Activated T-cell treated with anti-CD3 and anti-CD28 coated beads for 24 hours (primary cell): ENCODE results near the gene YIF1B.

ENCODE experiments used
- DNase-seq: peaks from one replicate; pipeline ENCODE4 v3.0.0-alpha.2; 2020; ENCODE audit warnings: low read depth

YIF1B gene

GRCh38 chr19:38304866-38305429 is 10.8 kb downstream of the YIF1B start:
- no peak for DNase-seq

- no peak for DNase-seq
These were observed 11.3 kb downstream of the YIF1B start for GRCh38 chr19:38304352-38304865.

GRCh38 chr19:38303517-38304351 is 12.0 kb downstream of the YIF1B start, which contains the start of gene C19orf33:
TSS of gene C19orf33 (plus strand) at chr19:38304251. CDS start at chr19:38304262, 11 bp downstream.
- no peak for DNase-seq

- no peak for DNase-seq
These were observed 16.7 kb downstream of the YIF1B start for GRCh38 chr19:38298821-38299680.

- no peak for DNase-seq
These were observed 21.7 kb downstream of the YIF1B start for GRCh38 chr19:38294090-38294489.

DNA sequence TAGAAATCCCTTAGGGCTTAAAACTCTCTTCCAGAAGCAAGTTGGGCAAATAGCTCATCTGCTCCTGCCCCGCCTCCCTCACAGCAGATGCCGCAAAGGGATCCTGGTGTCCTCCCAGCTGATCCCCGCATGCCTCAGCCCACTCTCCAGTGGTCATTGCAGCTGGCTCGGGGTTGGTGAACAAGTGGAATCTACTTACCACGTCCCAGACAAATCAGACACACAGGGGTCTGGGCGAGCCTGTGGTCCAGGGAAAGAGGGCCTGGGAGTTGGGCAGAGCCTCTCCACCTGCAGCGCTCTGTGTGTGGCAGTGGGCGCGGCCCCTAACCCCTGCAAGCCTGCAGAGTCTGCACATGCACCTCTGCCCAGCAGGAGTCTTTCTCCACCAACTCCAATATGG is 22.5 kb downstream of the YIF1B start:
- no peak for DNase-seq

- no peak for DNase-seq
These were observed 23.9 kb downstream of the YIF1B start for GRCh38 chr19:38291855-38292254.

DNA sequence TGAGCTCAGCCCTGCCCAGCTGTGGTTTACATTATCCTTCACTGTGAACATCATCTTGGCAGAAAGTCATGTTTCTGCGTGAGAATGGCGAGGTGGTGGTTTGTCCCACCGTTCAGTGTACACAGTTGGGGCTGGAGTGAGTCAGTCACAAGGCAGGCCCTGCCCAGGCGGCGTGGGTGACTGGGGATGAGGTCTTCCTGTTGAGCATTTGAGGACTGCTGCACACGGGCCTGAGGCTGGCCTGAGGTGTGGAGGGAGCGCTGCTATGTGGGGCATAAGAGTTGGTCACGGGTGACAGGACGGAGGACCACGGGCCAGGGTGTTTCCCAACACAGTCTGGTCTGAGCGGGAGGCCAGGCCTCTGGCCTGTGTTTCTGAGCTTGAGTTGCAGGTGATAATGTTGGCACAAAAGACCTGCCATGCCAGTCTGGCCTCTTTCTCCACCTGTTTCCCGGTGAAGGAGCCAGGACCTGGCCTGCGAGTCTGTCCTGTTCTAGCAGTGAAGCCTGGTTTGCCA is 25.1 kb downstream of the YIF1B start:
- DNase-seq = no peak

GRCh38 chr19:38289955-38290354 is 25.8 kb downstream of the YIF1B start:
- no peak for DNase-seq

- DNase-seq = no peak
These were observed 27.5 kb downstream of the YIF1B start for GRCh38 chr19:38288123-38288855.

DNA sequence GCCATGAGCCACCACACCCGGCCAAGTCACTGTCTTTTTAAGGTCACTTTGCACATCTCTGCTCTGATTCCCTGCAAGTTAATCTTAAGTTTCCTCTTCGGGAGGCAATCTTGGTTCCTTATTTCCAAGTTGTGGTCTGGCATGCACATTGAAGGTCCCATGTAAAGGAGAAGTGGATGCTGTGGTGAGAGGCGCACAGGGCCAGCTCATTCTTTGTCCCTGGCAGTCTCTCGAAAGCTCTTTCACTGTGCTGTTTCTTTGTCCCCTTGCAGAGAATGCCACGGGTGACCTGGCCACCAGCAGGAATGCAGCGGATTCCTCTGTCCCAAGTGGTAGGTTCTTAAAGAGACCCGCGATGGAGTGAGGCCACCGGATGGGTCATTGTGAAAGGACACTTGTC is 28.1 kb downstream of the YIF1B start:
- no peak for DNase-seq

- DNase-seq = no peak
These were observed 30.2 kb downstream of the YIF1B start for GRCh38 chr19:38285567-38285966.

DNA sequence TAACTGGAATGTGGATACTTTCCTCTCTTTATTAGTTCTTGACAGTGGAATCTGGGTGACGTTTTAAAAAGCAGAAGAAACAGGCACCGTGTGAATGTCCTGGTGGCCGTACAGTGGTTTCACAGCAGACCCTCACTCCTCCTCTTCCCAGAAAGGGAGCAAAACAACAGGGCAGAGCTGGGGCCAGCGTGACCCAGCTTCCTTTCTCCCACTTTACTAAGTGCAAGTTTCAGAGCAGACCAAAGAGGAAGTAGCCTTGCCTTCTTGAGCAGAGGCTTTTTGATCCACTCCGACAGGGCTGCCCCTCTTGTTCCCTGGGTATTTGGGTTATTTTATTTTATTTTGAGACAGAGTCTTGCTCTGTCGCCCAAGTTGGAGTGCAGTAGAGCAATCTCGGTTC is 31.3 kb downstream of the YIF1B start:
- DNase-seq = no peak

- no peak for DNase-seq
These were observed 32.5 kb downstream of the YIF1B start for GRCh38 chr19:38283271-38283670.

- DNase-seq = no peak
These were observed 33.8 kb downstream of the YIF1B start for GRCh38 chr19:38281811-38282566.

GRCh38 chr19:38280030-38280921 is 35.5 kb downstream of the YIF1B start:
- DNase-seq = no peak

DNA sequence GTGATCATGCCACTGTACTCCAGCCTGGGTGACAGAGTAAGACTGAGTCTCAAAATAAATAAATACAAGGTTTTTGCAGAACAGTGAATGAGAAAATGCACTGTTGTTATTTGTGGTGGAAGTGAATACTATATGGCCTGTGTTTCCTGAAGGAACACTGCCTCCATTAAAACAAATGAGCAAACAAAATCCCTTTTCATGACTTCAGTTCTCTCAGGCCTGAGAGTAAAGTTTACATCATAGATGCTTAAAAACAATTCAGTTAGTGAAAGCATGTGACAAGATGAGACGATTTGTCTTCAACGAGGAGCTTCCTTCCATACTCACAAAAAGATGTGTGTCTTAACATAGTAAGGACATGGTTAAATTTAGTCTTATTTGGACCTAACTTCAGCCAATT is 37.0 kb downstream of the YIF1B start:
- DNase-seq = no peak

GRCh38 chr19:38277969-38278680 is 37.6 kb downstream of the YIF1B start:
- no peak for DNase-seq

- DNase-seq = no peak
These were observed 38.2 kb downstream of the YIF1B start for GRCh38 chr19:38277549-38277948.
